Measurements from ENCODE around the gene SRGAP2B.
"Not testable (repeated sequence)": the region's sequence is repeated elsewhere in the genome, so short reads cannot be mapped to it uniquely, and the experiment has no call there.

The SRGAP2B gene

DNA sequence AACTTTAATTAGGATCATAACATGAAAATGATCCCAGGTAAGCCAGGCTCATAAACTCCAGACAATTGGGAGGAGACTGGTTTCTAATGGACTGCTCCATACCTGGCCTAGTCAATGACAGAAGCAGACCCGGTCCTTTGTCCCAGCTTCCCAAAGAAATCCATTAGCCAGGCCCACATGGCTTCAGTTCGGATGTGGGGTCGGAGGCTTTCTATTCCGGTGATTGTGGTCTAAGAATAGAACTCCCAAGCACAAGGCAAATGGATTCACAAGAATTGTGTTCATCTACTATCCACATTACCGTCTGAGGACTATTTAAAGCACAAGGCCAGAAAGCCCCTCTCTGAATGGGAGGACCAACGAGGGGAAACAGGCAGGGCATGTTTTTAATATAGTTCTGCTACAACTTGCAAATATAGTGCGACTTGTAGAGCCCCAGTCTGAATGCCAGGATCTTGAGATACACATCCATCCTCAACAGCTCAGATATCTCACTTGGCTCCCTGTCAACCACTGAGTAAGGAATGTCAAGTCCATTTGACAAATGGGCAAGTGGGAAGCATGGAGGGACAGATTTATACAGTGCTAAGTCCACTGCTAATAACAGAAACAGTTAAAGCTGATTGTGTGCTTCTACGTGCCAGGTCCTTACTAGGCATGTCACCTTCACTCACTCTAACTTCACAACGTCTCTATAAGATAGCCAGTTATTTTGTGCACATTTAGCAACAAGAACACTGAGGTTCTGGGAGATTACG lies 42.9 kb downstream of the SRGAP2B start:
- not testable (repeated sequence) for H3K4me3 ChIP-seq (replicated peaks; ENCODE audit: low read depth, low read length); DNase-seq (ENCODE audit: low read depth)

- DNase-seq (ENCODE audit: low read depth), result not testable (repeated sequence)
Measured at GRCh38 chr1:145048181-145048856, 46.8 kb downstream of the SRGAP2B start.

GRCh38 chr1:145047553-145047952 lies 47.6 kb downstream of the SRGAP2B start:
- H3K4me3 ChIP-seq (replicated peaks; ENCODE audit: low read depth, low read length); DNase-seq (ENCODE audit: low read depth): not testable (repeated sequence)

More at GRCh38 chr1:145048181-145048856, 46.8 kb downstream of the SRGAP2B start:
- H3K4me3 ChIP-seq (replicated peaks; ENCODE audit: low read depth, low read length), result not testable (repeated sequence)

DNA sequence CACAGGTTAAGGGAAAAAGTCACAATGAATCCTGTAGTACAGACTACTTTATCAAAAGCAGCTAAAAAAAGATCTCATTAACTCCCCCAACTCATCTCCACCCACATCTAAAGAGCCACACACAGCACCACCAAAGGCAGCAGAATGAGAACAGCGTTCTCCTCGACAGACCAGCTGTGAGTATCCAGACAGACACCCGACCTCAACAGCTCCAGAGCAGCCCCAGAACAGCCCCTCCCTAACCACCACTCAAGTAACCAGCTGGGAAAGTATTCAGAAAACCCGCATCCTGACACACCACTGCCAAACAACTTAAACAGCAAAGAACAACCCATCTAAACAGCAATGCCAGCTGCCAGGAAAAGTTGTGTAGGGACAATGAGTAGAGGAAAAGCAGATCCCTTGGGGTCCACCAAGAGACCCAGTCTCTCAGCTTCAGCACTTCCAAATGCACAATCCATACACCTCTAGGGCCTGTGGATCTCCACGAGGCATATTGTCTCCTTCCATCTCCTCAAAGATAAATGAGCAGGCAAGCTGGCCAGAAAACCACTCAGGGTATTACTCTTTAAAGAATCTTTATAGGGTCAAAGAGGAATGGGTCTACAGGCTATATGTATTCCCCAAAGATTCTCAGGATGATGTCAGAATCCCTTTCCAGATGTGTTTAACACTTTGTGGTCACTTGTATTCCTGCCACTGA lies 49.4 kb downstream of the SRGAP2B start:
- not testable (repeated sequence) for H3K4me3 ChIP-seq (replicated peaks; ENCODE audit: low read depth, low read length); DNase-seq (ENCODE audit: low read depth)

GRCh38 chr1:145041519-145041918 lies 53.6 kb downstream of the SRGAP2B start:
- not testable (repeated sequence) for H3K4me3 ChIP-seq (replicated peaks; ENCODE audit: low read depth, low read length); DNase-seq (ENCODE audit: low read depth)

- not testable (repeated sequence) for DNase-seq (ENCODE audit: low read depth); H3K4me3 ChIP-seq (replicated peaks; ENCODE audit: low read depth, low read length)
Measured at GRCh38 chr1:145036019-145036418, 59.1 kb downstream of the SRGAP2B start.

- DNase-seq (ENCODE audit: low read depth); H3K4me3 ChIP-seq (replicated peaks; ENCODE audit: low read depth, low read length): not testable (repeated sequence)
Measured at GRCh38 chr1:145033523-145033922, 61.6 kb downstream of the SRGAP2B start.

GRCh38 chr1:145027251-145027650 lies 67.9 kb downstream of the SRGAP2B start:
- DNase-seq (ENCODE audit: low read depth); H3K4me3 ChIP-seq (replicated peaks; ENCODE audit: low read depth, low read length): not testable (repeated sequence)

DNA sequence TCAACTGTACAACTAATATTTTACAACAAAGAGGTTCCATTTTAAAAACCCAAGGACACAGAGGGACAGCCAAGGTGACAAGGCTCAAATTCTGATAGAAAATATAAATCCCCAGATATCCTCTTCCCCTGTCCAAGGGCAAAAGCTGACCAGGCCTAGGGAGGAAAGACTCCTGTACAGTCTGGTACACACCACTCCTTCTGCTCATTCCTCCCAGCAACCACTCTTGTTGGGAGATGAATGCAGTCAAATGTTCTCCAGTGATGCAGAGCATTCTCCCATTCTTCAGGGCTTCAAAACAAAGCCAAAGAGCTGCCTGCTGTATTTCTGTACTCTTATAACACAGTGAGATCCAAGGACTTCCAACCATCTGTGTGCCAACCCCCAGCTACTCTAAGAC lies 69.8 kb downstream of the SRGAP2B start:
- not testable (repeated sequence) for H3K4me3 ChIP-seq (replicated peaks; ENCODE audit: low read depth, low read length); DNase-seq (ENCODE audit: low read depth)

GRCh38 chr1:145022259-145022658 lies 72.9 kb downstream of the SRGAP2B start:
- DNase-seq (ENCODE audit: low read depth); H3K4me3 ChIP-seq (replicated peaks; ENCODE audit: low read depth, low read length): not testable (repeated sequence)

- not testable (repeated sequence) for H3K4me3 ChIP-seq (replicated peaks; ENCODE audit: low read depth, low read length); DNase-seq (ENCODE audit: low read depth)
Measured at GRCh38 chr1:145021749-145022148, 73.4 kb downstream of the SRGAP2B start.

GRCh38 chr1:145019709-145020108 lies 75.4 kb downstream of the SRGAP2B start:
- H3K4me3 ChIP-seq (replicated peaks; ENCODE audit: low read depth, low read length); DNase-seq (ENCODE audit: low read depth): not testable (repeated sequence)

GRCh38 chr1:145017725-145018124 lies 77.4 kb downstream of the SRGAP2B start:
- H3K4me3 ChIP-seq (replicated peaks; ENCODE audit: low read depth, low read length), result not testable (repeated sequence)
- peak; percentile 16 for DNase-seq (ENCODE audit: low read depth)

DNA sequence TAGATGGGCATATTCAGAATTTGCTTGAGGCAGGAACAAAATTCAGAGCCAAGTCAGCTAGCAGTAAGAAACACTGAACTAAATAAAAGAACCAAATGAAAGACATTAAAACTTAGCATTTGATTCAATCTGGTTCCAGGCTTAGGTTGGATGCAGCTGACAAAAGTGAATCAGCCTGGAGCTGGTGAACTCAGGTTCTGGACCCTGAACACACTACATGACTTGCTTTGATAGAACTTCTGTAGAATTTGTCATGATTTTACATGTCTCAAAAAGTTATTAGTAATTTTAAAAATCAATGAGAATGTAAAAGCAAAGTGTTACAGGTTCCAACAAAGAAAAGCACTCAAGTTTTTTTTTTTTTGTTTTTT lies 78.7 kb downstream of the SRGAP2B start:
- H3K4me3 ChIP-seq (replicated peaks; ENCODE audit: low read depth, low read length), result not testable (repeated sequence)

DNA sequence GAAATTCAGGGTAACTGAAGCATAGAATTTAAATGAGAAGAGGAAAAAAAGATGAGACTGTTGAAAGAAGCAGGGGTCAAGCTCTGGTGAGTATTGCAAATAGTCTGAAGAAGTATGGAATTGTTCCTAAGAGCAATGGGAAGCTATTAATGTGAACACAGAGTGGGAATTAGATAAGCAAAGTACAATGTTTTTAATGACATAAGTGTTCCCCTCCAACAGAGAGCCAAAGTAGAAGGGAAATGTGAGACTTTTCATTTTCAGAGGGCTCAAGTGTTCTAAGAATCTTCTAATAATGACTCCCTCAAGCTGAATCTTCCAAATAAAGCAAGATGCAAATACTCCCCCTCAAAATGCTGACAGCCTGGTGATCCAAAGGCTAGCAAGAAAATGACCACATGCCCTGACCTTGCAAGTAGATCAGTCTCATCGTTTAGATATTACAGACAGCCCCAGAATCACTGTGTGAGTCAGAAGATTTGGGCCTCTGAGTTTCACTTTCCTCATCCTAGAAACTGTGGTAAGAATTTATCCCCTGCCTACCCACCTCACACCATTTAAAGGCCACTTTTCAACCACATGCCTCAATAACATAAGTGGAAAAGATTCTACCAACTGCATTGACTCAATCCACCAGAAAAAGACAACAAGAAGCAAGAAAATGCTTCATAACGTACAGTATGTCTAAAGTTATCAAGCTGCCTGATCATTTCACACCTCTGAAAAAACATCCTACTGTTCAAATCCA lies 79.2 kb downstream of the SRGAP2B start:
- DNase-seq (ENCODE audit: low read depth); H3K4me3 ChIP-seq (replicated peaks; ENCODE audit: low read depth, low read length): not testable (repeated sequence)

More for the DNA sequence above, 78.7 kb downstream of the SRGAP2B start:
- not testable (repeated sequence) for DNase-seq (ENCODE audit: low read depth)

DNA sequence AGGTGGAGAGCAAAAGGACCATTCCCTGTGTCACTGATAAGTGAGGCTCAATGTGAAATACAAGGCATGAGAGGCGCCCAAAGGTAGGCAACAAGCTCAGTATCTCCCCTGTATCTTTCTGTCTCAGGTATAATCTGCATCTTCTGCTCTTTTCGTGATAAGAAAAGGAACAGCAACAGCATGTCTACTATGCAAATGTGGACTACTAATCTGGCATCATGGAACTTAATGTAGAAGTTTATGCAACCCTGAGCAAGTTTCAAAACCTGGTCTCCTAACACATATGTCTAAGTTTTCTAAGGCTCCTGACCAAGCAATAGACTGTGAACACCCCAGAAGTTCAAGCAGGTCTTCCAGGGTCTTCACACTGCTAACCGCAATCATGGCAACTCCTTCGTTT lies 81.8 kb downstream of the SRGAP2B start:
- H3K4me3 ChIP-seq (replicated peaks; ENCODE audit: low read depth, low read length); DNase-seq (ENCODE audit: low read depth): not testable (repeated sequence)

GRCh38 chr1:145011811-145012210 lies 83.3 kb downstream of the SRGAP2B start:
- not testable (repeated sequence) for DNase-seq (ENCODE audit: low read depth); H3K4me3 ChIP-seq (replicated peaks; ENCODE audit: low read depth, low read length)

- not testable (repeated sequence) for DNase-seq (ENCODE audit: low read depth); H3K4me3 ChIP-seq (replicated peaks; ENCODE audit: low read depth, low read length)
Measured at GRCh38 chr1:145010580-145010979, 84.5 kb downstream of the SRGAP2B start.

- DNase-seq (ENCODE audit: low read depth); H3K4me3 ChIP-seq (replicated peaks; ENCODE audit: low read depth, low read length): not testable (repeated sequence)
Measured at GRCh38 chr1:145009928-145010327, 85.2 kb downstream of the SRGAP2B start.

Data from fibroblast of pulmonary artery (primary cell).